OCI-LY1 (cell line): ENCODE data around the gene FA2H.

Experiments
- EZH2 ChIP-seq: fragments of 200-600 bp; sonication (generic), shearing (Covaris generic); IDR thresholded peaks from 2 replicates; pipeline ENCODE4 v1.8.0; 2017; ENCODE audit warnings: borderline replicate concordance, mixed run types, mild to moderate bottlenecking, antibody characterized with exemption, low read length, moderate library complexity, mixed read lengths
- TF ChIP-seq, protein P1 (sequence below): fragments of 200-600 bp; sonication (generic), shearing (Covaris generic); IDR thresholded peaks from 2 replicates; pipeline ENCODE4 v1.5.1; 2017; ENCODE audit warnings: mild to moderate bottlenecking, antibody characterized with exemption, low read length, moderate library complexity, mixed read lengths

GRCh38 chr16:74770831-74771526 is 3.6 kb downstream of the FA2H start:
- TF ChIP-seq EZH2 = no peak
- TF ChIP-seq, protein P1, sequence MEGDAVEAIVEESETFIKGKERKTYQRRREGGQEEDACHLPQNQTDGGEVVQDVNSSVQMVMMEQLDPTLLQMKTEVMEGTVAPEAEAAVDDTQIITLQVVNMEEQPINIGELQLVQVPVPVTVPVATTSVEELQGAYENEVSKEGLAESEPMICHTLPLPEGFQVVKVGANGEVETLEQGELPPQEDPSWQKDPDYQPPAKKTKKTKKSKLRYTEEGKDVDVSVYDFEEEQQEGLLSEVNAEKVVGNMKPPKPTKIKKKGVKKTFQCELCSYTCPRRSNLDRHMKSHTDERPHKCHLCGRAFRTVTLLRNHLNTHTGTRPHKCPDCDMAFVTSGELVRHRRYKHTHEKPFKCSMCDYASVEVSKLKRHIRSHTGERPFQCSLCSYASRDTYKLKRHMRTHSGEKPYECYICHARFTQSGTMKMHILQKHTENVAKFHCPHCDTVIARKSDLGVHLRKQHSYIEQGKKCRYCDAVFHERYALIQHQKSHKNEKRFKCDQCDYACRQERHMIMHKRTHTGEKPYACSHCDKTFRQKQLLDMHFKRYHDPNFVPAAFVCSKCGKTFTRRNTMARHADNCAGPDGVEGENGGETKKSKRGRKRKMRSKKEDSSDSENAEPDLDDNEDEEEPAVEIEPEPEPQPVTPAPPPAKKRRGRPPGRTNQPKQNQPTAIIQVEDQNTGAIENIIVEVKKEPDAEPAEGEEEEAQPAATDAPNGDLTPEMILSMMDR = no peak
